GM19452 (cell line): Measurements from ENCODE around the gene UQCRHL.
"Not testable (repeated sequence)": the region's sequence is repeated elsewhere in the genome, so short reads cannot be mapped to it uniquely, and the experiment has no call there.

ENCODE experiments used
- ATAC-seq: cut with Tn5 transposase; IDR thresholded peaks from one replicate; pipeline ENCODE4 v1.9.1; 2021; ENCODE audit not compliant: unreplicated experiment

Gene UQCRHL

DNA sequence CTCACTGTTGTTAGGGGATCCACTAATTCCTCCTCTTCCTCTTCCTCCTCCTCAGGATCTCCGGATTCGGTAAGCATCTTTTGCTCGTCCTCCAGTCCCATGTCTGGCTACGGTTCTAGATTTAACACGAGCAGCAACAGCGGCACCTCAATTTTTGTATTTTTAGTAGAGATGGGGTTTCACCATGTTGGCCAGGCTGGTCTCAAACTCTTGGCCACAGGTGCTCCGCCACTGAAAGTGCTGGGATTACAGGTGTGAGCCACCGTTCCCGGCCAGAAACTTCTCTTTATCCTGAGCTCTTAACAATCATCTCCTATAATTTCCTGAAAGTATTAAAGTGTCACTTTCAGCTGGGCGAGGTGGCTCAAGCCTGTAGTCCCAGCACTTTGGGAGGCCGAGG lies at the start of gene UQCRHL:
TSS of gene UQCRHL (minus strand) at position 101 of the 400 bp plus-strand sequence. CDS start at position 101, 0 bp downstream.
- not testable (repeated sequence) for ATAC-seq

DNA sequence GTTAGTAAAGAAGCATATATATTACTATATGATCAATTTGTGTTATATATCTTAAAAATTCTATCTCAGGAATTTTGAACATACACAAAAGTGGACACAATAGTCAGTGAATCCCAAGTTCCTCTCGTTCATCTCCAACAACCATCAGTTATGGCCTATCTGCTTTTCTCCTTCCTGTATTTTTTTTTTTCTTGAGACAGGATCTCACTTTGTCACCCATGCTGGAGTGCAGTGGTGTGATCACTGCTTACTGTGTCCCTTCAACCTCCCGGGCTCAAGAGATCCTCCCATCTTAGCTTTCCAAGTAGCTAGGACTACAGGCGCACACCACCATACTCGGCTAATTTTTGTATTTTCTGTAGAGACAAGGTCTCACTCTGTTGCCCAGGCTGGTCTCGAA lies 49.4 kb upstream of the UQCRHL start:
- no peak for ATAC-seq

DNA sequence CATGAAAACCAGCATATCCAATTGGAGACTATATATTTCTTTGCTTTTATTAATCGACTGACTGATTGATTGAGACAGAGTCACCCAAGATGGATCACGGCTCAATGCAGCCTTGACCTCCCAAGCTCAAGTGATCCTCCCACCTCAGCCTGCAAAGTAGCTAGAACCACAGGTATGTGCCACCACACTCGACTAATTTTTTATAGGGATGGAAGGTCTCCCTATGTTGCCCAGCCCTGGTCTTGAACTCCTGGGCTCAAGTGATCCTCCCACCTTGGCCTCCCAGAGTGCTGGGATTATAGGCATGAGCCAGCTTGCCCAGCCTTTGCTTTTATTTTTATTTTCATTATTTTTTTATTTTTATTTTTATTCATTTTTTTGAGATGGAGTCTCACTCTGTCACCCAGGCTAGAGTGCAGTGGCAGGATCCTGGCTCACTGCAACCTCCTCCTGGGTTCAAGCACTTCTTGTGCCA lies 45.4 kb upstream of the UQCRHL start:
- no peak for ATAC-seq

DNA sequence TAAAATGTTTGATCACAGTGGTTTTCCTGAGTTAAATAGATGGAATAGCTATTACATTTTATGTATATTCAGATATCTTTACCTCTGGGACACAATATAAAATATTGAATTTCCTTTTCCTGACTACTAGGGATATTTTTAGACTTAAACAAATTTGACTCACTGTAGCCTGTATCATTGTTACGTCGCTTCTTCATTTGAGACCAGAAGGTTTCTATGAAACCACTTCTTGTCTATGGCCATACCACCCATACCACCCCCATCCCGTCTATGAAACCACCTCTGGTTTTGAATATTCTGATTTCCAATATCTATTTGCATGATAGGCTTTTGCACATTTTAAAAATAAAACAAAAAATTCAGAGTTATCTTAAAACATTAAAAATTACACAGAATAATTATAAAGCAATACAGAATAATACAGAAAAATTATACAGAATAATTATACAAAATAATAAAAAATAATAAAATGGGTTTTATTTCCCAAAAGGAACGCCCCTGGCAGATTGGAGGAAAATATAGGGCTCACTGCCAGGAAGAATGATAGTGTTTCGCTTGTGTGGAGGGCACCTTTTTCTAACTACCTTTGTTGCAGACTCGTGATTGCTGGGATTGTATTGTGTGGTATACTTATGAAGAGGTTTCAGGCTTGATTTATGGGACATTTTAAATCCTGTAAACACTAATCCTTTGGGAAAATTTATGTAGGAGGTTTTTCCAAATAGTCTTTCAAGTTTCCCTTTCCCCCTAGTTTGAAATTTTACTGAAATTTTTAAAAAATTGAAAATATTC lies 44.8 kb upstream of the UQCRHL start:
- ATAC-seq = no peak

DNA sequence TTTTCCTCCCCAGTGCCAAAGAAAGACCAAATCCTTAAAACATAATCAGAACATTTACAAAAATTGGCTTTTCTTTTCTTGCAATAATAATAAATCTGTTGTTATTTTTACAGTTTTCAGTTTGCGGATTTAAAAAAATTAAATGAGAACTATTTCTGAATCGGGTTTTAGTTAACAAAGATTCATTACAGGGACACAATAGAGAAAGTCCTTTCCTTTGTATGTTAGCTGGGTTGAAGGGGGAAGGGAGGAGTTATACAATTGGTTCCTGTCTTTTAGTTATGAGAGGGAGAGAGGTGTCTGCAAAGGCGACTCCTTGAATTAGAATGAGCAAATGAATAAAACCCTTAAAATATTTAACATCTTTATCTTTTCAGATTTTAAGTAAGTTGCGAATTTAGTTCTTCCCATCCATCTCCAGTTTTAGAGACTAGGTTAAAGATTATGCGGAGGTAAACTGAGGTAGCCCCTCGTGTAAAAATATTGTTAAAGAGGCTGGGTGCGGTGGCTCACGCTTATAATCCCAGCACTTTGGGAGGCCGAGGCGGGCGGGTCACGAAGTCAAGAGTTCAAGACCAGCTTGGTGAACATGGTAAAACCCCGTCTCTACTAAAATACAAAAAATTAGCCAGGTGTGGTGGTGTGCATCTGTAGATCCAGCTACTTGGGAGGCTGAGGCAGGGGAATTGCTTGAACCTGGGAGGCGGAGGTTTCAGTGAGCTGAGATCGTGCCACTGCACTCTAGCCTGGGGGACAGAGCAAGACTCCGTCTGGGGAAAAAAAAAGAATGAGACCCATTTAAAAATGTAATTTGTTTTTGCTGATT lies 44.0 kb upstream of the UQCRHL start:
- no peak for ATAC-seq

DNA sequence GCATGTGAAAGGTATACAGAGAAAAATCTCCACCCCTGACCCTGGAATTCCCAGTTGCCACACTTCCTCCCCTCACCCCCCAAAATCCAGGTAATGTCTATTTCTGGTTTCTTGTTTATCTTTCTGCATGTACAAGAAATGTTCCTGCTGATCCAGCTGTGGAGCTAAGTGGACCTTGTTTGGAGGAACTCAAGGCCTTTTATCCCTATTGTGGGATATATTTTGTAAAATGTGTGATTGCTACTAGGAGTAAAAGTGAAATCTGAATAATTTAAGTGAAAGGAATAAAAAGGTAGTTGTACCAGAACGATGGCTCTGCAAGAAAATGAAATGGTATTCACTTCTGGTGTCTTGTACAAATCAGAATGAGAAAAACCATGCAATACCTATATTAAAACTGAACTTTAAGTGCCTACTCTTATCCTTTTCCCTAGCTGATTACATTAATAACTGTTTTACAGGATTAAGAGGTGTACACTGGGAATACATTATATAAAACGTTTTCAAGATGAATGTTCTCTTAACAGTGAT lies 43.1 kb upstream of the UQCRHL start:
- no peak for ATAC-seq

DNA sequence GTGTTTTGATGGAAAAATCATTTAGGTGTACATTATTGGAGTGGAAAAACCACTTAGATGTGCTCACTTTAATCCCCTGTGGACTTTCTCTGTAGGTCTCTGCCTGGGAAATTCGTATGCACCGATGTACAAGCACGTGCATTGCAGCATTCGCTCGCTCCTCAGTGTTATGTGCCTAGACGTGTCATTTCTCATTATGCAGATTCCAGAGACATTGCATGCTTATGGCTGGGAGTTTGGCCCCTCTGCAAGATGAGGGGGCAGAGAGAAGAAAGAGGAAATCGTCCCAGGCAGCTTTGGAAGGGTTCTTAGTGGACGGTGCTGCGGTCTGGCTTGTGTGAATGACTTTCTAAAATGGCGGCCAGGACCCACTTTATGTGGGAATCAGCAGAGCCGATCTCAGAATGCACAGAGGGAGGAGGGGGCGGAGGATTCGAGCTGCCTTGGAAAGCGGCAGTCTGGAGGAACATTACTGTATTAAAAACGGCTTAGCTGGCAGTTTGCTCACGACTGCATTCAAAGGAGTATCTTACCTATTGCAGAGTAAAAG lies 42.4 kb upstream of the UQCRHL start:
- no peak for ATAC-seq

DNA sequence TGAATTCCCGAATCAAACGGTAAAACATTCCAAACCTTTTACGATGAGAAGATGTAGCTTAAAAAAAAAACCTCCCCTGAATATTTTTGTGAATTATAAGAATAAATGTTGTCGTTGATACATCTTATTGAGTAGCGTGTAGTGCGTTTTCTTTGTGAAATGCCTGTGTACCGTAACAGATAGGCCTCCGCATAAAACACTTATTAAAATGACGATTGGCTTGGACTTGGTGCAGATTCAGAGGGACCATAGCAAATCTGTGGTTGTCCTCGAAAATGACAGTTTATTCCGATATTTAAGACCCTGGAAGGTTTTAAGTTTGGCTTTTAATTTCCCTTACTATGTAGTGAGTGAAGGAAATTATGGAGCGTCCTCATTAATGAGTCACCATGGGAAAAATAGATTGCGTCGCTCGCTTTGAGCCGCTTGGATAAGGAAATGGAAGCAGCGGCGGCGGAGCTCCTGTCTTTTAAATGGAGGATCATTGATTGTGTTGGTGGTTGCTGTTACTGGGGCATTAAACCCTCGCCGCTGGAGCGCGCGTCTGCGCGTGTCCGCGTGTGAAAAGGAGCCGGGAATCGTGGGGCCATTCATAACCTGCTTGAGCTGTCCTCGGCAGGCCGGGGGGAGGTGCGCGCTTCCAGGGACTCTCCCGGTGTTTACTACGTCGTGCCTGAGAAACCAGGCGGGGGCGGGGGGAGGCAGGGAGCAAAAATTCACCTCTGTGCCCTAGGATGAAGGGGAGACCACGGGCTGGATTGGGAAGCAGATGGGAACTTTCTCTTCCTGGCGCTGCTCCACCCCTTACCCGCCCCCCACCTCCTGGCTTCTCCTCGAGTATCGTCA lies 41.7 kb upstream of the UQCRHL start:
- no peak for ATAC-seq

DNA sequence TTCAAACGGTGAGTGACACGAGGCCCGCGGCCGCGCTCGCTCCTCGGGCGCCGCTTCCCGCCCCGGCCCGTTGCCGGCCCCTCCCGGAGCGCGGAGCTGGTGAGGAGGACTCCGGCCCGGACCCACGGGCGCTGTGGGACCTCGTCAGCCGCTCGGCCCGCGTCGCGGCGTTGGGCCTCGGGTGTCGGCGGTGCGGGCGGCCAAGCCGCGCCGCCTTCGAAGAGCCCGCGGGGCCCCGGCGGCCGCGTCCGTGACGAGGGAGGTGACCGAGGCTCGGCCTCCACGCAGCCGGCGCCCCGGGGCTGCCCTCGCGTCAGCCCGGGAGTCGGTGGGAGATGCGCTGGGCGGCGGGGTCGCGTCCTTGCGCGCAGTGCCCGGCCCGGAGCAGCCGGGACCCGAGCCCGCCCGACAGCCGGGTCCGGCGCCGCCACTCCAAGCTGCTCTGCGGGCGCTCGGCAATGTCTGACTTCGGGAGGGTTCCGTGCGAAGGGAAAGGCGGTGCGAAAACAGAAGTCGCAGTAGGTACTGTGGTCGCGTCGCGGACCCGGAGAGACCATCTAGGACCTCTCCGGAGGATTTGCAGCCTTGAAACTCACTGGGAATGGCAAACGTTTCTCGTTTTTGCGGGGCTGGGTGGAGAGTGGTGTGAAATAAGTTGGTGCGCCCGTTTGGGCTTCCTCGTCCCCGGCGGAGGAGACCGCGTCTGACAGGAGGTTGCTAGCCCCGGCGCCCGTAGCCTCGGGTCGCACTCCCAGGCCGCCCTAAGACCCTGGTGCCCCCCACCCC lies 40.9 kb upstream of the UQCRHL start:
- peak; percentile 21 for ATAC-seq

DNA sequence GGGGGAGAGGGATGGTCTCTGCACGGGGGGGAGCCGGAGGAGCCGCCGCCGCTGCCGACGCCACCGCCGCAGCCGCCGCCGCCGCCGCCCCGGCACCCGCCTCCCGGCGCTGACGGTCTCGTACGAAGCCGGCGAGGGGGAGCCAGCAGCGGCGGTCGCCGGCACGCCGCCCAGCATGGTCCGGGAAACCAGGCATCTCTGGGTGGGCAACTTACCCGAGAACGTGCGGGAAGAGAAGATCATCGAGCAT lies 40.4 kb upstream of the UQCRHL start:
- no peak for ATAC-seq

DNA sequence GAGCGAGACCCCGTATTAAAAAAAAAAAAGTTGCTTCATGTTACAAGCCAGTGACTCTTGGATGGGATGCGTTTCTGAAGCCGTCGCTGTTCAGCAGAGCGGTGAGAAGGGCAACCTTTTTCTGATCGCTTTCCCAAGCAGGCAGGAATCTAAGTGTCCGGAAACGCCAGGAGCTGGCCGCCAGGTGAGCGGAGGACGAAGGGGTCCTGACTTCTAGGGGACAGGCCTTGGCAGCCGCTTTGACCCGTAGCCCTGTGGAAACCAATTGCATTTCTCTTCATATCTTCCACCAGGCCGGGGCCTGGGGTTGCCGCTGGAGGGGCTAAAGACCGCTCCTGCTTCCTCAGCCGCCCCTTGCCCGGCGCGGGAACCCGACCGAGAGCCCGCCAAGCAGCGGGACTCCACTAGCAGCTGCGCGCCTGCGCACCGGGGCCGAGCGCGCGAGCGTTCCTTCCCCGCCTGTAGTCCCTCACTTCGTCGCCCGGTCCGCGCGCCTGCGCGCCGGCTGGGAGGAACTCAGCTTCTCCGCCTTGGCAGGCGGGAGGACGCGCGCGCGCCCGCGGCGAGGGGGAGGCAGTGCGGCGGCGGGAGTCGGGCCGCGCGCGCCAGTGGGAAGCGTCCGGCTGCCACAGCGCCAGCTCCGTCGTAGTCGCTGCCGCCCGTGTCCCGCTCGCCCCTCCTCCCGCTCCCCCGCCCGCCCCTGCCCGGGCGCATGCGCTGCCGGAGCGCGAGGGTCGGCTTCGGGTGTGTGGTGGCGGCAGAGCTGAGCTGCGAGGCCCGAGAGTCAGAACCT lies 39.8 kb upstream of the UQCRHL start, which contains the start of gene SPEN:
TSS of gene SPEN (plus strand) at position 608 of the 793 bp plus-strand sequence. CDS start 361 bp downstream, outside the sequence.
- peak; percentile 55 for ATAC-seq

DNA sequence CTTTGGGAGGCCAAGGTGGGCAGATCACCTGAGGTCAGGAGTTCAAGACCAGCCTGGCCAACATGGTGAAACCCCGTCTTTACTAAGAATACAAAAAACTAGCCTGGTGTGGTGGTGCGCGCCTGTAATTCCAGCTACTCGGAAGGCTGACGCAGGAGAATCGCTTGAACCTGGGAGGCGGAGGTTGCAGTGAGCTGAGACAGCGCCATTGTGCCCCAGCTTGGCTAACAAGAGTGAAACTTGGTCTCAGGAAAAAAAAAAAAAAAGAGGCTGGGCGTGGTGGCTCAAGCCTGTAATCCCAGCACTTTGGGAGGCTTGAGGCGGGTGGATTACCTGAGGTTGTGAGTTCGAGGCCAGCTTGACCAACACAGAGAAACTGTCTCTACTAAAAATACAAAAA lies 38.6 kb upstream of the UQCRHL start:
- not testable (repeated sequence) for ATAC-seq

DNA sequence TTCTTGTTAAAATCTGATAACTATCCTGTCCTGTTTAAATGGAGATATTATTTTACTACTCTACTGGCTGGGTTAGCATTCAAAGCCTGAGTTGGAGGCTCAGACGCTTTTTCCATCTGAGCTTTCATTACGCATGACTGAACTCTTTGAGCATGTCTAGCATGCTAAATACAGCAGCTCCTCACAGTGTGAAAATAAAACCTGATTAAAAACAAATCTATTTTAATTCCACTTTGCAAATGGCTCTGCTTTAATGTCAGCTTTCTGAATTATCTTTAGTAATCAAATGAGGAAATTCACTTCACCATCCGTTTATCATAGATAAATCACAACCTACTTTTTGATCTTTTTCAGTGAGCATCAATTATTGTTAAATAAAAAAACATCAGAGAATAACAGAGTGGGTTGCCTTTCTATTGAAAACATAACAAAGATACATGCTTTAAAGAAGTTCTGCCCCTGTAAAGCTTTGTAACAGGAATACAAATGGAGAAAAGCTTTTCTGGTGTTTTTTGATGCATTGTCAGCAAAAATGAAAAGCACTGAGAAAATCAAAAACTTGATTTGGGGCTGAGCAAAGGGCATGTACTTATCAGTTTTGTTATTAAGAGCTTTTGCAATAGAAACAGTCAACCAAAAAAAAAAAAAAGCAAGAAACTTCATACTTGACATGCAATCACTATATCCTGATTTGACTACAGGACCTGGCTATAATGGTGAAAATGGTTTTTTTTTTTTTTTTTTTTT lies 36.5 kb upstream of the UQCRHL start:
- no peak for ATAC-seq

DNA sequence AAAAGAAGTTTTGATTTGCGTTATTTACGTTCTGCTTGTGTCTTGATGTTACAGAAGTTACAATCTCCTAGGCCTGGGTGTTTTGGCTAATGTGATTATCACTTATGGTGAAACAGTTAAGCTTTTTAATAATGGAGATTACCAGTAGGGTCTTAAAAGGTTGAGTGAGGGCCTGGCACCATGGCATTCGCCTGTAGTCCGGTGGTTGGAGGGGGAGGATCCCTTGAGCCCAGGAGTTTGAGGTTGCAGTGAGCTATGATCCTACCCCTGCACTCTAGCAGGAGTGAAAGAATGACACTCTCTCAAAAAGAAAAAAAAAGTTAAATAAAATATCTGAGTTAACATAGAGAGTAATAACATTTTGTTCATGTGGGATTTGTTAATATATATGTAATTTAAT lies 31.3 kb upstream of the UQCRHL start:
- no peak for ATAC-seq

DNA sequence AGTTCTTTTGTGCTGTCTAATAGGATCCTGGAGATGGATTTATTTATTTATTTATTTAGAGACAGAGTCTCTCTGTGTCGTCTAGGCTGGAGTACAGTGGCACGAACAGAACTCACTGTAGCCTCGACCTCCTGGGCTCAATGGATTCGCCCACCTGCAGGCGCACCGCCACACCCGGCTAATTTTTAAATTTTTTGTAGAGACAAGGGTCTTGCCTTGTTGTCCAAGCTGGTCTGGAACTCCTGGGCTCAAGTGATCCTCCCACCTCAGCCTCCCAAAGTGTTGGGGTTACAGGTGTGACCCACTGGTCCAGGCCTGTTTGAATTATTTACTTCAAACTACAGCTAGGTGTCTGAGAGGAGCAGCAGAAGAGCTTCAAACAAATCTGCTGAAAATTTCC lies 30.5 kb upstream of the UQCRHL start:
- ATAC-seq = no peak

DNA sequence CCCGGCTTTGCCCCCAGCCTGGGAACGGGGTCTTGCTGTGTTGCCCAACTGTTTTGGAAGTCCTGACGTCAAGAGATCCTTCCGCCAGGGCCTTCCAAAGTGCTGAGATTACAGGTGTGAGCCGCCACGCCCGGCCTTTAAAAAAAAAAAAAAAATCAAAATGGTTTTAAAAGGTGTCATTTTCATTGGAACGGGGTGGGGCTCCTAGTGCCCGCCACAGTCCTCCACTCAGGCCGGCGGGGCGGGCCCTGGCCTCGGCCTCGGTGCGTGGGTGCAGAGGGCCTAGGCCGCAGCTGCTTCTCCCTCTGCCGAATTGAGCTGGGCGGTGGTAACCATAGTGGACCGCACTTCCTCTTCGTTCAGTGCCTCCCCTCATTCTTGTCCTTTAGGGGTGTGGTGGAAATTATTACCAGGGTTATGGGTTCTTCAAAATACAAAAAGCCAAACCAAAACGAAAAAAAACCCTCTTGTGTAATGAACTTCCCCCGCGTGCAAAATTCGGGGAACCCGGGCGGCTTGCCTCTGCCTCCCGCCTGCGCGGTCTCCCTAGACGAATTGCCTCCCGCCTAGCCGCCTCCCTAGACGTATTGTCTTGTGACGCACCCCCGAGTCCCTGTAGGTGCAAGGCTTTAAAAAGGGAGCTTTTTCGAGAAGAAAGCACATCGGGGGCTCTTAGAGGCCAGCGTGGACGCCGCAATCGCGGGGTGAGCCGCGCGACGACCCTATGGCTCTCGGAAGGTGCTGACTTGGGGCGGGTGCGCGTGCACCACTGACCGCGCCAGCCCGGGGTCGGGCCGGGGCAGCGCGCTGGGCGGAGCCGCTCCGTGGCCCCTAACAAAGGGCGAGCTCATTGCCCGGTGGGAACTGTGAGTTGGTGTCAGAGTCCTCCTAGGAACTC lies 29.6 kb upstream of the UQCRHL start:
- no peak for ATAC-seq

DNA sequence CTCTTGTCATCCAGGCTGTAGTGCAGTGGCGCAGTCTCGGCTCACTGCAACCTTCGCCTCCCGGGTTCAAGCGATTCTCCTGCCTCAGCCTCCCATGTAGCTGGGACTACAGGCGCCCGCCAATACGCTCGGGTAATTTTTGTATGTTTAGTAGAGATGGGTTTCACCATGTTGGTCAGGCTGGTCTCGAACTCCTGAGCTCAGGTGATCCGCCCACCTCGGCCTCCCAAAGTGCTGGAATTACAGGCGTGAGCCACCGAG lies 29.0 kb upstream of the UQCRHL start:
- not testable (repeated sequence) for ATAC-seq
